Transverse colon (tissue), 4 donors: Measurements from ENCODE around the gene C19orf67. TPM values are rescaled to one million over a fixed set of nuclear protein-coding genes. Genes with fewer than 3 reads are reported as not detected.
A peak's percentile ranks its signal among the peaks of the same experiment; 100 is the strongest.

Experiments
- DNase-seq: peaks from one replicate; pipeline ENCODE4 v3.0.0-alpha.2; 2019
- H3K27ac ChIP-seq, 4 donors: fragments of 200-600 bp; sonication (generic); 2 replicates each; pipeline ENCODE4 v1.5.1; 2016 to 2018; ENCODE audit warnings: inconsistent platforms in 4 of 4
- H3K27me3 ChIP-seq: fragments of 200-600 bp; sonication (generic); 2 replicates; pipeline ENCODE4 v1.5.1; 2017; ENCODE audit warnings: inconsistent platforms
- H3K36me3 ChIP-seq, 4 donors: fragments of 200-600 bp; sonication (generic); 2 replicates each; pipeline ENCODE4 v1.5.1; 2017 to 2019; ENCODE audit warnings: inconsistent platforms in 4 of 4
- H3K4me1 ChIP-seq, 4 donors: fragments of 200-600 bp; sonication (generic); 2 replicates each; pipeline ENCODE4 v1.5.1; 2017 to 2020; ENCODE audit warnings: inconsistent platforms in 4 of 4
- H3K4me3 ChIP-seq, 4 donors: fragments of 200-600 bp; sonication (generic); 1 replicate in 1 of 4; 2 replicates in 3 of 4; pipeline versions ENCODE4 v1.5.1 to v1.6.1; 2017 to 2019; ENCODE audit warnings: inconsistent platforms in 4 of 4
- H3K9me3 ChIP-seq, 2 donors: fragments of 200-600 bp; sonication (generic); 2 replicates each; pipeline ENCODE4 v1.5.1; 2017 to 2019; ENCODE audit warnings: inconsistent platforms in 2 of 2
- EP300 ChIP-seq: sonication (generic); formaldehyde crosslinking; IDR thresholded peaks from one replicate; pipeline ENCODE4 v1.6.1; 2017; ENCODE audit warnings: antibody characterized with exemption, low read depth
- POLR2A ChIP-seq: fragments of 450-650 bp; IDR thresholded peaks from one replicate; pipeline ENCODE4 v1.6.1; 2016; ENCODE audit warnings: antibody characterized with exemption, mild to moderate bottlenecking, moderate library complexity
- POLR2AphosphoS5 ChIP-seq, 3 donors: sonication (generic); formaldehyde crosslinking; IDR thresholded peaks; one replicate each; pipeline ENCODE4 v1.6.1; 2016; ENCODE audit warnings: antibody characterized with exemption in 3 of 3
- WGBS, 2 donors: methylation state at CpG; one replicate each; pipeline ENCODE4 v1.1.5; 2018; ENCODE audit warnings: low coverage in 1 of 2; 5-methylcytosine and 5-hydroxymethylcytosine counted together
- in situ Hi-C, 4 donors: fragments of 200-750 bp; cut with MboI; loops; one replicate each; pipeline versions ENCODE4 v1.15.0 to v1.15.1; 2017; ENCODE audit warnings: low sequenced_read_pairs in 3 of 4, low pct_ligation_motif_present in 1 of 4, low pct_unique_long_range_greater_than_20kb in 1 of 4
- intact Hi-C: fragments of 100-400 bp; cut with DNase I; formaldehyde crosslinking; loops from one replicate; pipeline ENCODE4 v1.15.1; 2023; ENCODE audit warnings: low total_unique reads
- total RNA-seq, 4 donors: library from RNA; depleted of rRNA; stranded (reverse); fragments of >200 nt; gene quantifications; one replicate each; pipeline ENCODE4 v1.1.0, GENCODE V29; 2016
- TF ChIP-seq, protein P1 (sequence below), 5 experiments: fragments of 200-600 bp in 3 of 5; fragments of 450-650 bp in 2 of 5; sonication (generic) in 3 of 5; IDR thresholded peaks; 1 replicate in 2 of 5; 2 replicates in 3 of 5; pipeline ENCODE4 v1.5.1; 2016 to 2017; ENCODE audit warnings: antibody characterized with exemption in 5 of 5, inconsistent platforms in 3 of 5, mild to moderate bottlenecking in 2 of 5, moderate library complexity in 1 of 5

The C19orf67 gene
- total RNA-seq, 4 donors from 2014 or later = 0.64 to 1.1 TPM; not detected in 2

DNA sequence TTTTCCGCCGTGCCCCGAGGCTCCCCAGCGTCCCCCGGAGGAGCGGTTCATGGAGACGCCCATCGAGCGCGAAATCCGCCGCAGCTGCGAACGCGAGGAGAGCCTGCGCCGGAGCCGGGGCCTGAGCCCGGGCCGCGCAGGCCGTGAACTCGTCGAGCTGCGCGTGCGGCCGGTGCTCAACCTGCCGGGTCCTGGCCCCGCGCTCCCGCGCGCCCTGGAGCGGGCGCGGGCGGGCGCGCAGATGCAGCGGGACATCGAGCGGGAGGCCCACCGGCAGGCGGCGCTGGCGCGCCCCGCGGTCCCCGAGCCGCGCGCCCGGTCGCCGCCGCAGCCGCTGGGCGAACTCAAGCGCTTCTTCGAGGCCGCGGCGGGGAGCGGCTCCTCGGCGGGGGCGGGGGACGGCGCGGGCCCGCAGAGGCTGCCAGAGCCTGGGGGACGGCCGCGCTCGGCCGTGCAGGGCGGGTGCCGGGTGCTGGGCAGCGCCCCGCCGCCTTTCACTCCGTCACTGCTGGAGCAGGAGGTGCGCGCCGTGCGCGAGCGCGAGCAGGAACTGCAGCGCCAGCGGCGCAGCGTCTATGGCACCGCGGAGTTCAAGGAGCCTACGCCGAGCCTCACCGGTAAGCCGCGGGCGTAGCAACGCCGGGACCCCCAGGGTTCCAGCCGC lies 12.2 kb downstream of the C19orf67 start:
- Histone ChIP-seq H3K4me3 (peak overlapping the region; percentile 44 to 84 (median 70)), H3K27ac (peak overlapping the region; percentile 95 to 98 (median 97)), H3K9me3 (no peaks in the 10 kb centered on the region), H3K36me3 (no peaks in the 10 kb centered on the region), H3K27me3 (no peaks in the 10 kb centered on the region), H3K4me1 (peaks cover 11 to 52% (median 31%) of the 10 kb centered on the region in 4 donors)
- peak; percentile 80 for DNase-seq
- 1% methylated on average over 72 of the region's 106 CpGs; no CpG with 5 or more reads in 1 of the 2 donors for WGBS, 2 donors
- in situ Hi-C loops = loop anchor here in 3 of 4 donors (10.0 to 25.0 kb wide), 3 partner anchors 186 to 486 kb away; partner anchors contain the start of gene NANOS3 (in 3 of the 3)
- TF ChIP-seq EP300 (no peak), POLR2A (peak; percentile 63), POLR2AphosphoS5 (IDR thresholded peaks at IDR 0.05) (peak in 2 of 3 donors; percentile 41 to 79)
- TF ChIP-seq, protein P1, sequence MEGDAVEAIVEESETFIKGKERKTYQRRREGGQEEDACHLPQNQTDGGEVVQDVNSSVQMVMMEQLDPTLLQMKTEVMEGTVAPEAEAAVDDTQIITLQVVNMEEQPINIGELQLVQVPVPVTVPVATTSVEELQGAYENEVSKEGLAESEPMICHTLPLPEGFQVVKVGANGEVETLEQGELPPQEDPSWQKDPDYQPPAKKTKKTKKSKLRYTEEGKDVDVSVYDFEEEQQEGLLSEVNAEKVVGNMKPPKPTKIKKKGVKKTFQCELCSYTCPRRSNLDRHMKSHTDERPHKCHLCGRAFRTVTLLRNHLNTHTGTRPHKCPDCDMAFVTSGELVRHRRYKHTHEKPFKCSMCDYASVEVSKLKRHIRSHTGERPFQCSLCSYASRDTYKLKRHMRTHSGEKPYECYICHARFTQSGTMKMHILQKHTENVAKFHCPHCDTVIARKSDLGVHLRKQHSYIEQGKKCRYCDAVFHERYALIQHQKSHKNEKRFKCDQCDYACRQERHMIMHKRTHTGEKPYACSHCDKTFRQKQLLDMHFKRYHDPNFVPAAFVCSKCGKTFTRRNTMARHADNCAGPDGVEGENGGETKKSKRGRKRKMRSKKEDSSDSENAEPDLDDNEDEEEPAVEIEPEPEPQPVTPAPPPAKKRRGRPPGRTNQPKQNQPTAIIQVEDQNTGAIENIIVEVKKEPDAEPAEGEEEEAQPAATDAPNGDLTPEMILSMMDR (IDR thresholded peaks at IDR 0.05) = peak in 4 of 5 experiments; percentile 2 to 56 (median 26)
- intact Hi-C loops = loop anchor here (5.0 kb wide), 1 partner anchor 64 kb away; the partner anchor contains the start of gene ASF1B

DNA sequence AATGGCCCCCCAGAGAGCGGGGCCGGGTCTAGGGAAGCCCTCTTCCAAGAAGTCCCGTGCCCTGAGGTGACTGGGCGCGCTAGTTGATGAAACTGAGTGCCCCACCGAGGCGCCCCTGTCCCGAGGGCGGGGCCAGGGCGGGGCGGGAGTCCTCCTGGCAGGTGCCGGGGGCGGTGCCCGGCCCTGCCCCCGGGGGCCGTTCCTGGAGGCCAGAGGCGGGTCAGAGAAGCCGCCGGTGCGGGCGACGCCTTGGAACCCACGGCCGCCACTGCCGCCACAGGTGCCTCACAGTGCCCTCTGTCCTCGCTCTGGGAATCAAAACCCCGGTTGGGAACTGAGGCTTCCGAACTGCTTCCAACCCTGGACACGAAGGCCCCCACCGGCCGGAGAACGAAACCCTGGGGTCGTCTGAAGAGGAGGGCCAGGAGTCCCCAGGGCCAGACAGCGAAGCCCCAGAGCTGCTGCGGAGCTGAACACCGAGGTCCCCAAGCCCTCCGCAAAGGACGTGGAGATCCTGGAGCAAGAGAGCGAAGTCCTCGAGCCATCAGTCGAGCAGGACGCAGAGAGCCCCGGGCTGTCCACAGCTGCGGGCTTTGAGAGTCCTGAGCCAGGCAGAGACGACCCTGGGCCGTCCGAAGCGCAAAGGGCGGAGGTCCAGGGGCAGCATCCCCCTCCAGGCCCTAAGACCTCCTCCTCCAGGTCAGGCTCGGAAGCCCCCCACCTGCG lies 12.9 kb downstream of the C19orf67 start, which contains the start of gene MISP3:
TSS of gene MISP3 (plus strand) at position 252 of the 726 bp plus-strand sequence. CDS start 524 bp downstream, outside the sequence.
- intact Hi-C loops (loop anchor here (5.0 kb wide), 1 partner anchor 65 kb away; the partner anchor contains the start of gene ASF1B), in situ Hi-C loops (loop anchor here in 3 of 4 donors (10.0 to 25.0 kb wide), 3 partner anchors 185 to 485 kb away; partner anchors contain the start of gene NANOS3 (in 3 of the 3))
- Histone ChIP-seq H3K9me3 (no peaks in the 10 kb centered on the region), H3K27ac (peak within 1 kb of the TSS; percentile 95 to 98 (median 97)), H3K4me1 (peaks cover 11 to 48% (median 31%) of the 10 kb centered on the region in 4 donors), H3K36me3 (no peaks in the 10 kb centered on the region), H3K27me3 (no peaks in the 10 kb centered on the region), H3K4me3 (peak within 1 kb of the TSS; percentile 44 to 84 (median 70))
- DNase-seq = peak; percentile 92
- 1% methylated on average over 40 of the region's 51 CpGs; no CpG with 5 or more reads in 1 of the 2 donors for WGBS, 2 donors
- TF ChIP-seq POLR2A = peak; percentile 76
- TF ChIP-seq, protein P1 (IDR thresholded peaks at IDR 0.05) = peak in 2 of 5 experiments; percentile 23 to 40
- no peak for TF ChIP-seq EP300
- TF ChIP-seq POLR2AphosphoS5 (IDR thresholded peaks at IDR 0.05) = peak; percentile 46 to 78 (median 69)

DNA sequence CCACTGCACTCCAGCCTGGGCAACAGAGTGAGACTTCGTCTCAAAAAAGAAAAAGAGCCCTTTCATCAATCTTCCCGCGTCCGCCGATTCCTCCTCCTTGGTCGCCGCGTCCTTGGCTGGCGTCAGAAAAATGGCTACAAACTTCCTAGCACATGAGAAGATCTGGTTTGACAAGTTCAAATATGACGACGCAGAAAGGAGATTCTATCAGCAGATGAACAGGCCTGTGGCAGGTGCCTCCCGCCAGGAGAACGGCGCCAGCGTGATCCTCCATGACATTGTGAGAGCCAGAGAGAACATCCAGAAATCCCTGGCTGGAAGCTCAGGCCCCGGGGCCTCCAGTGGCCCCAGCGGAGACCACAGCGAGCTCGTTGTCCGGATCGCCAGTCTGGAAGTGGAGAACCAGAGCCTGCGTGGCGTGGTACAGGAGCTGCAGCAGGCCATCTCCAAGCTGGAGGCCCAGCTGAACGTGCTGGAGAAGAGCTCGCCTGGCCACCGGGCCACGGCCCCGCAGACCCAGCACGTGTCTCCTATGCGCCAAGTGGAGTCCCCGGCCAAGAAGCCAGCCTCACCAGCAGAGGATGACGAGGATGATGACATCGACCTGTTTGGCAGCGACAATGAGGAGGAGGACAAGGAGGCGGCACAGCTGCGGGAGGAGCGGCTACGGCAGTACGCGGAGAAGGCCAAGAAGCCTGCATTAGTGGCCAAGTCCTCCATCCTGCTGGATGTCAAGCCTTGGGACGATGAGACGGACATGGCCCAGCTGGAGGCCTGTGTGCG lies 15.1 kb downstream of the C19orf67 start:
- DNase-seq = no peak
- in situ Hi-C loops = loop anchor here in 3 of 4 donors (10.0 to 25.0 kb wide), 3 partner anchors 183 to 483 kb away; partner anchors contain the start of gene NANOS3 (in 3 of the 3)
- no peak overlapping the region for H3K27ac ChIP-seq

More for the DNA sequence above, 15.1 kb downstream of the C19orf67 start:
- Histone ChIP-seq H3K27me3 (no peaks in the 10 kb centered on the region), H3K9me3 (no peaks in the 10 kb centered on the region), H3K4me3 (no peak overlapping the region), H3K36me3 (no peaks in the 10 kb centered on the region), H3K4me1 (peaks cover 9 to 34% (median 25%) of the 10 kb centered on the region in 4 donors)
- intact Hi-C loops = loop anchor here (5.0 kb wide), 1 partner anchor 67 kb away; the partner anchor contains the start of gene ASF1B
- TF ChIP-seq, protein P1 (IDR thresholded peaks at IDR 0.05) = no peak
- TF ChIP-seq EP300 (no peak), POLR2A (no peak), POLR2AphosphoS5 (IDR thresholded peaks at IDR 0.05) (no peak)
- 96 to 98% methylated on average over 13 to 43 of the region's 43 CpGs for WGBS, 2 donors
